H9 (cell line): ENCODE measurements around the gene VRK1. TPM values are rescaled to one million over a fixed set of nuclear protein-coding genes. Genes with fewer than 3 reads are reported as not detected.

ENCODE experiments used
- DNase-seq: peaks from one replicate; pipeline ENCODE4 v3.0.0-alpha.2; 2017
- H2AFZ ChIP-seq: one replicate; pipeline ENCODE4 v1.6.1; 2013; ENCODE audit warnings: mild to moderate bottlenecking, low read length, control low read depth, moderate library complexity
- H2AK5ac ChIP-seq: 2 replicates; pipeline ENCODE4 v1.6.1; 2013; ENCODE audit warnings: low read length, control low read depth, mixed read lengths; ENCODE audit not compliant: insufficient read length
- H2BK120ac ChIP-seq: one replicate; pipeline ENCODE4 v1.6.1; 2013; ENCODE audit warnings: low read depth, mild to moderate bottlenecking, low read length, control low read depth, inconsistent platforms; ENCODE audit not compliant: poor library complexity, severe bottlenecking
- H2BK12ac ChIP-seq: 2 replicates; pipeline ENCODE4 v1.6.1; 2013; ENCODE audit warnings: low read length, control low read depth, mixed read lengths, low read depth; ENCODE audit not compliant: insufficient read length
- H2BK15ac ChIP-seq: 2 replicates; pipeline ENCODE4 v1.6.1; 2013; ENCODE audit warnings: low read depth, low read length, control low read depth
- H2BK20ac ChIP-seq: one replicate; pipeline ENCODE4 v1.6.1; 2013; ENCODE audit warnings: low read depth, mild to moderate bottlenecking, low read length, control low read depth, inconsistent platforms; ENCODE audit not compliant: poor library complexity, severe bottlenecking
- H2BK5ac ChIP-seq: 2 replicates; pipeline ENCODE4 v1.6.1; 2013; ENCODE audit warnings: low read length, control low read depth, mixed read lengths; ENCODE audit not compliant: insufficient read length
- H3K14ac ChIP-seq: 2 replicates; pipeline ENCODE4 v1.6.1; 2013; ENCODE audit warnings: low read length, control low read depth; ENCODE audit not compliant: insufficient read depth
- H3K18ac ChIP-seq: 2 replicates; pipeline ENCODE4 v1.6.1; 2013; ENCODE audit warnings: low read depth, mild to moderate bottlenecking, mixed read lengths, low read length, control low read depth; ENCODE audit not compliant: insufficient read length
- H3K23ac ChIP-seq: 2 replicates; pipeline ENCODE4 v1.6.1; 2013; ENCODE audit warnings: low read length, control low read depth, mixed read lengths, low read depth; ENCODE audit not compliant: insufficient read length
- H3K23me2 ChIP-seq: 2 replicates; pipeline ENCODE4 v1.6.1; 2013; ENCODE audit warnings: low read depth, mild to moderate bottlenecking, mixed read lengths, low read length, control low read depth; ENCODE audit not compliant: insufficient read length, poor library complexity, severe bottlenecking
- H3K27ac ChIP-seq: 2 replicates; pipeline ENCODE4 v1.5.1; 2013; ENCODE audit warnings: low read length, control low read depth, mixed read lengths, low read depth; ENCODE audit not compliant: insufficient read length
- H3K27me3 ChIP-seq: 2 replicates; pipeline ENCODE4 v1.6.1; 2013; ENCODE audit warnings: low read length, control low read depth, inconsistent platforms; ENCODE audit not compliant: insufficient read depth
- H3K4ac ChIP-seq: 2 replicates; pipeline ENCODE4 v1.6.1; 2013; ENCODE audit warnings: low read depth, mild to moderate bottlenecking, control low read depth, inconsistent platforms, low read length, moderate library complexity
- H3K4me1 ChIP-seq: 2 replicates; pipeline ENCODE4 v1.6.1; 2013; ENCODE audit warnings: low read length, control low read depth, inconsistent platforms; ENCODE audit not compliant: insufficient read depth
- H3K4me2 ChIP-seq: 2 replicates; pipeline ENCODE4 v1.6.1; 2013; ENCODE audit warnings: low read length, control low read depth, mixed read lengths; ENCODE audit not compliant: insufficient read length, insufficient read depth
- H3K56ac ChIP-seq: 2 replicates; pipeline ENCODE4 v1.6.1; 2013; ENCODE audit warnings: low read depth, mild to moderate bottlenecking, mixed read lengths, low read length, control low read depth; ENCODE audit not compliant: insufficient read length
- H3K79me1 ChIP-seq: 2 replicates; pipeline ENCODE4 v1.6.1; 2013; ENCODE audit warnings: low read depth, mild to moderate bottlenecking, moderate library complexity, low read length, control low read depth, inconsistent platforms; ENCODE audit not compliant: insufficient read depth, poor library complexity, severe bottlenecking
- H3K79me2 ChIP-seq: 2 replicates; pipeline ENCODE4 v1.6.1; 2013; ENCODE audit warnings: low read length, control low read depth, inconsistent platforms; ENCODE audit not compliant: insufficient read depth
- H3K9ac ChIP-seq: 2 replicates; pipeline ENCODE4 v1.6.1; 2013; ENCODE audit warnings: low read length, control low read depth, mixed read lengths; ENCODE audit not compliant: insufficient read length; ENCODE audit errors: extremely low read depth
- H3K9me3 ChIP-seq: one replicate; pipeline ENCODE4 v1.6.1; 2013; ENCODE audit warnings: low read depth, low read length, inconsistent platforms; ENCODE audit not compliant: control insufficient read depth
- H3T11ph ChIP-seq: one replicate; pipeline ENCODE4 v1.6.1; 2013; ENCODE audit warnings: mild to moderate bottlenecking, low read length, control low read depth, inconsistent platforms
- H4K20me1 ChIP-seq: one replicate; pipeline ENCODE4 v1.6.1; 2013; ENCODE audit not compliant: control insufficient read depth, insufficient read length, insufficient read depth
- H4K5ac ChIP-seq: 2 replicates; pipeline ENCODE4 v1.6.1; 2013; ENCODE audit warnings: low read depth, mild to moderate bottlenecking, mixed read lengths, low read length, control low read depth; ENCODE audit not compliant: insufficient read length
- H4K8ac ChIP-seq: replicated peaks from 2 replicates; pipeline ENCODE4 v1.6.1; 2013; ENCODE audit warnings: low read length, control low read depth, mixed read lengths, low read depth; ENCODE audit not compliant: insufficient read length
- H4K91ac ChIP-seq: 2 replicates; pipeline ENCODE4 v1.6.1; 2013; ENCODE audit warnings: low read depth, mild to moderate bottlenecking, moderate library complexity, mixed read lengths, low read length, control low read depth; ENCODE audit not compliant: insufficient read length
- H3K27ac Mint-ChIP-seq, 3 experiments: 2 replicates in 2 of 3; 3 replicates in 1 of 3; pipeline ENCODE4 v1.8.0; 2020 to 2021; ENCODE audit warnings: mixed read lengths in 3 of 3, mild to moderate bottlenecking in 1 of 3, moderate library complexity in 1 of 3
- H3K27me3 Mint-ChIP-seq: 2 replicates; pipeline ENCODE4 v1.8.0; 2021; ENCODE audit warnings: low read depth, mild to moderate bottlenecking, moderate library complexity, mixed read lengths
- H3K36me3 Mint-ChIP-seq, 3 experiments: 2 replicates in 2 of 3; 3 replicates in 1 of 3; pipeline ENCODE4 v1.8.0; 2020 to 2021; ENCODE audit warnings: low read depth in 3 of 3, mixed read lengths in 3 of 3; ENCODE audit not compliant: insufficient read depth in 1 of 3
- H3K4me1 Mint-ChIP-seq, 2 experiments: 2 replicates each; pipeline ENCODE4 v1.8.0; 2020; ENCODE audit warnings: mixed read lengths in 2 of 2
- H3K4me3 Mint-ChIP-seq, 2 experiments: 2 replicates in 1 of 2; 3 replicates in 1 of 2; pipeline ENCODE4 v1.8.0; 2020 to 2021; ENCODE audit warnings: mild to moderate bottlenecking in 2 of 2, mixed read lengths in 2 of 2, moderate library complexity in 1 of 2
- H3K9me3 Mint-ChIP-seq, 2 experiments: 2 replicates in 1 of 2; 3 replicates in 1 of 2; pipeline ENCODE4 v1.8.0; 2020; ENCODE audit warnings: mild to moderate bottlenecking in 2 of 2, mixed read lengths in 2 of 2, moderate library complexity in 1 of 2
- CTCF ChIP-seq: fragments of 200-600 bp; sonication (generic); conservative IDR thresholded peaks from 3 replicates; pipeline ENCODE4 v1.8.0; 2021; ENCODE audit warnings: antibody characterized with exemption, mild to moderate bottlenecking
- WGBS: extraction: QIAGEN DNeasy Blood & Tissue Kit; methylation state at CpG from one replicate; pipeline ENCODE4 v1.1.7; 2013; ENCODE audit warnings: missing lambda C conversion rate, low lambda C conversion rate, mixed read lengths; ENCODE audit not compliant: insufficient read length; ENCODE audit errors: extremely low coverage; 5-methylcytosine and 5-hydroxymethylcytosine counted together
- total RNA-seq: library from RNA; stranded (reverse); gene quantifications from 2 replicates; pipeline ENCODE4 v1.2.1, GENCODE V29; 2021

Gene VRK1
- total RNA-seq, 1 experiment from 2014 or later: 55.7 TPM

DNA sequence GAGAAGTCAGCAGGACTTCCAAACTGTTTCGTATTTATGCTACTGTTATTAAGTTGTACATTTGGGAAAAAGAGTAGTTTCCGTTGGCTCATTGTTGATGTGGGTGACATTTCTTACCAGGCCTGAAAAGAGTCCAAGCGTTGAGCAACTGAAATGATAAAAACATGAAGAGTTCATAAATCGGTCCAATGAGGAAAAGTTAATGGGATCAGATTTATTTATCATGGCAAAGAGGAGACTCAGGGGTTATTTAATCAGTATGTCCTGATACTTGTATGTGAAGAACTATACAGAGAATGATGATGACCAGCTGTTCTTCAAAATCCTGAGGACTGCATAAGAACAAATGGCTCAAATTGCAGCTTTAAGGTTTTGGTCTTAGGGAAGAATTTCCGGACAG is 7.7 kb downstream of the VRK1 start:
- Mint-ChIP-seq H3K4me3 (no peak overlapping the region), H3K27me3 (no peaks in the 10 kb centered on the region)

More for the DNA sequence above, 7.7 kb downstream of the VRK1 start:
- Histone ChIP-seq H3K27me3 (no peaks in the 10 kb centered on the region), H3K4me1 (no peaks in the 10 kb centered on the region; the same call in 1 of the 2 replicates), H3K23ac (no peak overlapping the region), H3K9me3 (no peaks in the 10 kb centered on the region), H4K20me1 (no peaks in the 10 kb centered on the region), H4K91ac (no peak overlapping the region), H4K5ac (no peak overlapping the region), H3K27ac (no peak overlapping the region), H3K79me2 (peaks cover 22% of the 10 kb centered on the region; the same call in 1 of the 2 replicates), H2BK12ac (no peak overlapping the region), H2BK15ac (no peak overlapping the region), H3K9ac (no peak overlapping the region), H4K8ac (no peak overlapping the region), H2BK120ac (no peak overlapping the region), H3T11ph (no peak overlapping the region), H2BK5ac (no peak overlapping the region), H3K79me1 (peaks cover 15% of the 10 kb centered on the region), H3K23me2 (no peaks in the 10 kb centered on the region), H3K14ac (no peak overlapping the region), H3K18ac (no peak overlapping the region), H2AFZ (no peak overlapping the region), H2BK20ac (no peak overlapping the region), H3K56ac (no peak overlapping the region), H3K4me2 (no peak overlapping the region), H3K4ac (no peak overlapping the region), H2AK5ac (no peak overlapping the region)
- no peak for TF ChIP-seq CTCF
- peaks cover 0 to 2% (median 0%) of the 10 kb centered on the region in 3 experiments; a peak in 2 of 7 replicates for H3K36me3 Mint-ChIP-seq
- WGBS: no CpG with 5 or more reads among the region's 5 CpGs
- DNase-seq: no peak
- peaks cover 22 to 29% of the 10 kb centered on the region in 2 experiments for H3K4me1 Mint-ChIP-seq
- H3K9me3 Mint-ChIP-seq: no peaks in the 10 kb centered on the region
- no peak overlapping the region; a peak in 1 of 7 replicates for H3K27ac Mint-ChIP-seq
